Measurements from ENCODE around the gene ZNHIT2.

ZNHIT2 gene

GRCh38 chr11:65116370-65117205, 913 bp downstream of the ZNHIT2 start:
- TF ChIP-seq CTCF (IDR thresholded peaks at IDR 0.05; ENCODE audit: low read depth, low read length), result no peak
- peak overlapping the region; percentile 90 for H3K4me3 ChIP-seq (ENCODE audit: low read depth, low read length)

- no peak overlapping the region for H3K4me3 ChIP-seq (ENCODE audit: low read depth, low read length)
- no peak for TF ChIP-seq CTCF (IDR thresholded peaks at IDR 0.05; ENCODE audit: low read depth, low read length)
These were observed 2.0 kb downstream of the ZNHIT2 start for GRCh38 chr11:65115361-65116082.

GRCh38 chr11:65114538-65115171, 2.8 kb downstream of the ZNHIT2 start:
- H3K4me3 ChIP-seq (ENCODE audit: low read depth, low read length), result no peak overlapping the region
- TF ChIP-seq CTCF (IDR thresholded peaks at IDR 0.05; ENCODE audit: low read depth, low read length), result no peak

- no peak overlapping the region for H3K4me3 ChIP-seq (ENCODE audit: low read depth, low read length)
- no peak for TF ChIP-seq CTCF (IDR thresholded peaks at IDR 0.05; ENCODE audit: low read depth, low read length)
These were observed 3.7 kb downstream of the ZNHIT2 start for GRCh38 chr11:65113839-65114238.

- no peak for TF ChIP-seq CTCF (IDR thresholded peaks at IDR 0.05; ENCODE audit: low read depth, low read length)
- H3K4me3 ChIP-seq (ENCODE audit: low read depth, low read length), result no peak overlapping the region
These were observed 4.1 kb downstream of the ZNHIT2 start for GRCh38 chr11:65113361-65113756.

GRCh38 chr11:65112546-65113360, 4.7 kb downstream of the ZNHIT2 start:
- peak overlapping the region; percentile 51 for H3K4me3 ChIP-seq (ENCODE audit: low read depth, low read length)
- TF ChIP-seq CTCF (IDR thresholded peaks at IDR 0.05; ENCODE audit: low read depth, low read length), result peak; percentile 85

All from WI38 (cell line).